Measurements from ENCODE around the gene SLC15A4.
"Not testable (repeated sequence)": the region's sequence is repeated elsewhere in the genome, so short reads cannot be mapped to it uniquely, and the experiment has no call there.

The SLC15A4 gene

GRCh38 chr12:128814411-128815261 is 9.1 kb downstream of the SLC15A4 start:
- DNase-seq (ENCODE audit: low read depth): no peak

GRCh38 chr12:128813883-128814282 is 9.9 kb downstream of the SLC15A4 start:
- no peak for DNase-seq (ENCODE audit: low read depth)

GRCh38 chr12:128813392-128813791 is 10.4 kb downstream of the SLC15A4 start:
- DNase-seq (ENCODE audit: low read depth): no peak

GRCh38 chr12:128811806-128812205 is 12.0 kb downstream of the SLC15A4 start:
- DNase-seq (ENCODE audit: low read depth): no peak

GRCh38 chr12:128810182-128811127 is 13.3 kb downstream of the SLC15A4 start:
- no peak for DNase-seq (ENCODE audit: low read depth)

- no peak for DNase-seq (ENCODE audit: low read depth)
Observed at GRCh38 chr12:128808651-128809050, 15.1 kb downstream of the SLC15A4 start.

- DNase-seq (ENCODE audit: low read depth): no peak
Observed at GRCh38 chr12:128807161-128807724, 16.5 kb downstream of the SLC15A4 start.

- DNase-seq (ENCODE audit: low read depth): no peak
Observed at GRCh38 chr12:128806573-128806972, 17.2 kb downstream of the SLC15A4 start.

GRCh38 chr12:128805406-128805805 is 18.4 kb downstream of the SLC15A4 start:
- not testable (repeated sequence) for DNase-seq (ENCODE audit: low read depth)

- DNase-seq (ENCODE audit: low read depth): no peak
Observed at GRCh38 chr12:128804762-128805161, 19.0 kb downstream of the SLC15A4 start.

- no peak for DNase-seq (ENCODE audit: low read depth)
Observed at GRCh38 chr12:128803788-128804187, 20.0 kb downstream of the SLC15A4 start.

- no peak for DNase-seq (ENCODE audit: low read depth)
Observed at GRCh38 chr12:128802756-128803155, 21.0 kb downstream of the SLC15A4 start.

GRCh38 chr12:128801879-128802391 is 21.8 kb downstream of the SLC15A4 start:
- no peak for DNase-seq (ENCODE audit: low read depth)

GRCh38 chr12:128800606-128801005 is 23.2 kb downstream of the SLC15A4 start:
- no peak for DNase-seq (ENCODE audit: low read depth)

- DNase-seq (ENCODE audit: low read depth): no peak
Observed at GRCh38 chr12:128798571-128799341, 25.0 kb downstream of the SLC15A4 start.

GRCh38 chr12:128797119-128798118 is 26.3 kb downstream of the SLC15A4 start:
- DNase-seq (ENCODE audit: low read depth): no peak

GRCh38 chr12:128796439-128797118 is 27.2 kb downstream of the SLC15A4 start:
- DNase-seq (ENCODE audit: low read depth): no peak

- no peak for DNase-seq (ENCODE audit: low read depth)
Observed at GRCh38 chr12:128795530-128796361, 28.0 kb downstream of the SLC15A4 start.

Data from activated T-cell treated with anti-CD3 and anti-CD28 coated beads for 48 hours (primary cell).